ENCODE results near the gene IL18R1.

The IL18R1 gene

GRCh38 chr2:102355526-102356380 is at the start of gene IL18R1:
IL18R1 (plus strand) TSS chr2:102355796; CDS start chr2:102362661, 6,865 bp downstream.
- peak; percentile 35 for DNase-seq (ENCODE audit: low read depth)
- TF ChIP-seq, protein P1, sequence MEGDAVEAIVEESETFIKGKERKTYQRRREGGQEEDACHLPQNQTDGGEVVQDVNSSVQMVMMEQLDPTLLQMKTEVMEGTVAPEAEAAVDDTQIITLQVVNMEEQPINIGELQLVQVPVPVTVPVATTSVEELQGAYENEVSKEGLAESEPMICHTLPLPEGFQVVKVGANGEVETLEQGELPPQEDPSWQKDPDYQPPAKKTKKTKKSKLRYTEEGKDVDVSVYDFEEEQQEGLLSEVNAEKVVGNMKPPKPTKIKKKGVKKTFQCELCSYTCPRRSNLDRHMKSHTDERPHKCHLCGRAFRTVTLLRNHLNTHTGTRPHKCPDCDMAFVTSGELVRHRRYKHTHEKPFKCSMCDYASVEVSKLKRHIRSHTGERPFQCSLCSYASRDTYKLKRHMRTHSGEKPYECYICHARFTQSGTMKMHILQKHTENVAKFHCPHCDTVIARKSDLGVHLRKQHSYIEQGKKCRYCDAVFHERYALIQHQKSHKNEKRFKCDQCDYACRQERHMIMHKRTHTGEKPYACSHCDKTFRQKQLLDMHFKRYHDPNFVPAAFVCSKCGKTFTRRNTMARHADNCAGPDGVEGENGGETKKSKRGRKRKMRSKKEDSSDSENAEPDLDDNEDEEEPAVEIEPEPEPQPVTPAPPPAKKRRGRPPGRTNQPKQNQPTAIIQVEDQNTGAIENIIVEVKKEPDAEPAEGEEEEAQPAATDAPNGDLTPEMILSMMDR (IDR thresholded peaks at IDR 0.05; ENCODE audit: low read depth, low read length, missing control alignments): peak; percentile 69
- H3K4me3 ChIP-seq (ENCODE audit: low read depth, low read length): peak within 1 kb of the TSS; percentile 91

DNA sequence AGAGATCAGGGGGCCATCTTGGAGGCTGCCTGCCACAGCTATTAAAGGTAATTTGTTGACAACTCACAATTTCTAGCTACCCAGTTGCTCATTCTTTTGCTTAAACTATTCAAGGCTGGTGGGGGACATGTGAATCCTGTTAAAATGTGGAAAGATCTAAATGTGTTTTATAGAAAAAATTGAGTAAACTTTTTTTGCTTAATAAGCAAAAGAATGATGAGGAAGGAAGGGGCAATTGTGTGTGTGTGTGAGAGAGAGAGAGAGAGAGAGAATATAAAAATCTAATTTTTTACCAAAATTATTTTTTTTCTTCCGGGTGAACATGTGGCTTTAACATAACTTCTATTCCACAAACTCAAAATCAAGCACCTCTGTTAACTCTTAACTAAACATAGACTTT is 49.5 kb upstream of the IL18R1 start:
- H3K4me3 ChIP-seq (ENCODE audit: low read depth, low read length): no peak overlapping the region
- DNase-seq (ENCODE audit: low read depth): no peak
- TF ChIP-seq, protein P1 (IDR thresholded peaks at IDR 0.05; ENCODE audit: low read depth, low read length, missing control alignments): no peak

- DNase-seq (ENCODE audit: low read depth): no peak
- H3K4me3 ChIP-seq (ENCODE audit: low read depth, low read length): no peak within 1 kb of the TSS
- TF ChIP-seq, protein P1 (IDR thresholded peaks at IDR 0.05; ENCODE audit: low read depth, low read length, missing control alignments): no peak
Observed at GRCh38 chr2:102310964-102311640, 44.5 kb upstream of the IL18R1 start, which contains the start of gene IL1RL1. IL1RL1 (plus strand) TSS chr2:102311563; CDS start chr2:102338265, 26,702 bp downstream.

DNA sequence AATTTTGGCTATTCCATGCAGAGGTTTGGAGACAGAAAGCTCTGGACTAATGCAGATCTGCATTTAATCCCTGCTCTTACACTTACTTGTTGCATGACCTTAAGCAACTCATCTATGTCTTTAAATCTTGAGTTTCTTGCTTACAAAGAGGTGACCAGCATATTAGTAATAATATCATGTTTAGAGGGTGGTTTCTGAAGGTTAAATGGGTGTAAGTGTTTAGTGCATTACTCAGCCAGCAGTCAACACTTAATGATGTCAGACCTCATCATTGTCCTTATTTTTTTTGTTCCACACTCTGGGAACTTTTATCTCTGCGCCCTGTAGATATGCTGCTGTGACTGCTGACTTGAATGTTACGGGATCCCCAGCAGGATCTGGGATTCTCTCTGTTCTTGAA is 42.6 kb upstream of the IL18R1 start:
- no peak overlapping the region for H3K4me3 ChIP-seq (ENCODE audit: low read depth, low read length)
- TF ChIP-seq, protein P1 (IDR thresholded peaks at IDR 0.05; ENCODE audit: low read depth, low read length, missing control alignments): no peak
- no peak for DNase-seq (ENCODE audit: low read depth)

- no peak for DNase-seq (ENCODE audit: low read depth)
- TF ChIP-seq, protein P1 (IDR thresholded peaks at IDR 0.05; ENCODE audit: low read depth, low read length, missing control alignments): no peak
- H3K4me3 ChIP-seq (ENCODE audit: low read depth, low read length): no peak overlapping the region
Observed at GRCh38 chr2:102313471-102313870, 42.1 kb upstream of the IL18R1 start.

- DNase-seq (ENCODE audit: low read depth): no peak
- TF ChIP-seq, protein P1 (IDR thresholded peaks at IDR 0.05; ENCODE audit: low read depth, low read length, missing control alignments): no peak
- no peak overlapping the region for H3K4me3 ChIP-seq (ENCODE audit: low read depth, low read length)
Observed at GRCh38 chr2:102313950-102314349, 41.6 kb upstream of the IL18R1 start.
